ENCODE measurements around the gene PNKD.

The PNKD gene

GRCh38 chr2:218342837-218343236 lies 72.5 kb downstream of the PNKD start:
- Histone ChIP-seq H3K9ac (ENCODE audit: low read length) (no peak overlapping the region), H4K20me1 (ENCODE audit: low read depth, low read length) (no peaks in the 10 kb centered on the region), H3K4me3 (ENCODE audit: insufficient read depth, low read length, poor library complexity, severe bottlenecking) (no peak overlapping the region), H3K9me3 (ENCODE audit: insufficient read depth, low read length) (no peaks in the 10 kb centered on the region), H3K36me3 (ENCODE audit: low read length) (no peaks in the 10 kb centered on the region), H3K27me3 (ENCODE audit: low read length) (no peaks in the 10 kb centered on the region), H3F3A (ENCODE audit: insufficient read depth) (no peaks in the 10 kb centered on the region), H3K9me2 (replicated peaks; ENCODE audit: insufficient read depth, low read length) (no peaks in the 10 kb centered on the region), H3K79me2 (ENCODE audit: insufficient read depth, low read length) (no peaks in the 10 kb centered on the region), H3K4me2 (ENCODE audit: low read depth, low read length, poor library complexity, severe bottlenecking) (no peak overlapping the region), H2AFZ (ENCODE audit: low read depth, low read length, severe bottlenecking) (no peak overlapping the region), H3K27ac (ENCODE audit: low read depth, low read length) (no peak overlapping the region)
- TF ChIP-seq EZH2phosphoT487 (conservative IDR thresholded peaks at IDR 0.05; ENCODE audit: low read length) = no peak
- TF ChIP-seq CTCF (IDR thresholded peaks at IDR 0.05; ENCODE audit: insufficient read depth, low read length, poor library complexity, severe bottlenecking) = no peak

DNA sequence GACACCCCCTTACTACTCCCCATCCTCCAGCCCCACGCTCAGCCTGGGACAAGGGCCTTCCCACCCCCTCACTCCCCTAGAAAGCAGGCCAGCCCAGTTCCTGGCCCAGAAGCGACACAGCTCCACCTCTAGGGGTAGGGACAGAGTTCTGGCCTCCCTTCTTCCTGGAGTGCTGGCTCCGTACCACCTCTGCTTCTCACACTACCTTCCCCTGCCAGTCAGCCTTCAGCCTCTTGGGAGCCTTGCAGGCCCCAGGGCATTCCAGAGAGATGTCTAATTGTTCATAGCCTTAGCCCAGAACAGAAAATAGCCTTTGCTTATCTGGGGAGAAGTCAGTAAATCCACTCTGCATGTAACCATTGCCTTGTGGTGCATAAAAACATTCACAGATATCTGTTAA lies 73.3 kb downstream of the PNKD start:
- H3K4me3 ChIP-seq (ENCODE audit: insufficient read depth, low read length, poor library complexity, severe bottlenecking) = no peak overlapping the region
- H3K4me2 ChIP-seq (ENCODE audit: low read depth, low read length, poor library complexity, severe bottlenecking) = no peak overlapping the region
- no peaks in the 10 kb centered on the region for H4K20me1 ChIP-seq (ENCODE audit: low read depth, low read length)
- H3K79me2 ChIP-seq (ENCODE audit: insufficient read depth, low read length) = no peaks in the 10 kb centered on the region
- H3K36me3 ChIP-seq (ENCODE audit: low read length) = no peaks in the 10 kb centered on the region
- no peak for TF ChIP-seq CTCF (IDR thresholded peaks at IDR 0.05; ENCODE audit: insufficient read depth, low read length, poor library complexity, severe bottlenecking)
- no peak for TF ChIP-seq EZH2phosphoT487 (conservative IDR thresholded peaks at IDR 0.05; ENCODE audit: low read length)
- no peaks in the 10 kb centered on the region for H3K27me3 ChIP-seq (ENCODE audit: low read length)
- H3K9me2 ChIP-seq (replicated peaks; ENCODE audit: insufficient read depth, low read length) = no peaks in the 10 kb centered on the region
- no peak overlapping the region for H3K9ac ChIP-seq (ENCODE audit: low read length)
- H3K9me3 ChIP-seq (ENCODE audit: insufficient read depth, low read length) = no peaks in the 10 kb centered on the region
- H3K27ac ChIP-seq (ENCODE audit: low read depth, low read length) = no peak overlapping the region
- H3F3A ChIP-seq (ENCODE audit: insufficient read depth) = no peaks in the 10 kb centered on the region
- H2AFZ ChIP-seq (ENCODE audit: low read depth, low read length, severe bottlenecking) = no peak overlapping the region

- H3K9me2 ChIP-seq (replicated peaks; ENCODE audit: insufficient read depth, low read length) = no peaks in the 10 kb centered on the region
- H2AFZ ChIP-seq (ENCODE audit: low read depth, low read length, severe bottlenecking) = no peak overlapping the region
- H3K79me2 ChIP-seq (ENCODE audit: insufficient read depth, low read length) = no peaks in the 10 kb centered on the region
- H3F3A ChIP-seq (ENCODE audit: insufficient read depth) = no peaks in the 10 kb centered on the region
- no peak overlapping the region for H3K4me2 ChIP-seq (ENCODE audit: low read depth, low read length, poor library complexity, severe bottlenecking)
- H3K36me3 ChIP-seq (ENCODE audit: low read length) = no peaks in the 10 kb centered on the region
- no peak overlapping the region for H3K4me3 ChIP-seq (ENCODE audit: insufficient read depth, low read length, poor library complexity, severe bottlenecking)
- TF ChIP-seq CTCF (IDR thresholded peaks at IDR 0.05; ENCODE audit: insufficient read depth, low read length, poor library complexity, severe bottlenecking) (no peak), EZH2phosphoT487 (conservative IDR thresholded peaks at IDR 0.05; ENCODE audit: low read length) (no peak)
- H3K9me3 ChIP-seq (ENCODE audit: insufficient read depth, low read length) = no peaks in the 10 kb centered on the region
- H4K20me1 ChIP-seq (ENCODE audit: low read depth, low read length) = no peaks in the 10 kb centered on the region
- no peak overlapping the region for H3K9ac ChIP-seq (ENCODE audit: low read length)
- H3K27me3 ChIP-seq (ENCODE audit: low read length) = no peaks in the 10 kb centered on the region
- H3K27ac ChIP-seq (ENCODE audit: low read depth, low read length) = no peak overlapping the region
These were observed 73.9 kb downstream of the PNKD start for GRCh38 chr2:218344090-218344754.

Measured in SU-DHL-6 (cell line).